MM.1S (cell line): ENCODE results near the gene MYH11.

Experiments
- DNase-seq: peaks from one replicate; pipeline ENCODE4 v3.0.0-alpha.2; 2015
- H2AFZ ChIP-seq: fragments of 300-600 bp; sonication (generic); 2 replicates; pipeline ENCODE4 v1.6.0; 2016; ENCODE audit warnings: antibody characterized with exemption, low read length
- H3F3A ChIP-seq: fragments of 300-600 bp; sonication (generic); 2 replicates; pipeline ENCODE4 v1.6.1; 2016; ENCODE audit warnings: mild to moderate bottlenecking, antibody characterized with exemption, low read length, moderate library complexity, mixed read lengths; ENCODE audit not compliant: insufficient read depth
- H3K27ac ChIP-seq: fragments of 300-600 bp; sonication (generic); 2 replicates; pipeline ENCODE4 v1.5.1; 2016; ENCODE audit warnings: mild to moderate bottlenecking, low read length
- H3K27me3 ChIP-seq: fragments of 300-600 bp; sonication (generic); replicated peaks from 2 replicates; pipeline ENCODE4 v1.6.0; 2016; ENCODE audit warnings: low read length; ENCODE audit not compliant: insufficient read depth
- H3K36me3 ChIP-seq: fragments of 300-600 bp; sonication (generic); replicated peaks from 2 replicates; pipeline ENCODE4 v1.6.1; 2016; ENCODE audit warnings: mild to moderate bottlenecking, low read length, mixed read lengths; ENCODE audit not compliant: insufficient read depth
- H3K4me1 ChIP-seq: fragments of 300-600 bp; sonication (generic); 2 replicates; pipeline ENCODE4 v1.6.1; 2016; ENCODE audit warnings: low read length, mixed read lengths
- H3K4me2 ChIP-seq: fragments of 300-600 bp; sonication (generic); 2 replicates; pipeline ENCODE4 v1.6.0; 2016; ENCODE audit warnings: low read depth, low read length
- H3K4me3 ChIP-seq: fragments of 300-600 bp; sonication (generic); 2 replicates; pipeline ENCODE4 v1.5.1; 2016; ENCODE audit warnings: low read length, mixed read lengths
- H3K79me2 ChIP-seq: fragments of 300-600 bp; sonication (generic); 2 replicates; pipeline ENCODE4 v1.6.1; 2016; ENCODE audit warnings: mixed run types, low read length, mixed read lengths
- H3K9ac ChIP-seq: fragments of 300-600 bp; sonication (generic); 2 replicates; pipeline ENCODE4 v1.6.1; 2016; ENCODE audit warnings: low read length, mixed read lengths
- H3K9me2 ChIP-seq: fragments of 300-600 bp; sonication (generic); replicated peaks from 2 replicates; pipeline ENCODE4 v1.6.1; 2016; ENCODE audit warnings: mild to moderate bottlenecking, low read length, mixed read lengths; ENCODE audit not compliant: insufficient read depth
- H3K9me3 ChIP-seq: fragments of 300-600 bp; sonication (generic); replicated peaks from 2 replicates; pipeline ENCODE4 v1.6.1; 2016; ENCODE audit warnings: mild to moderate bottlenecking, low read length, mixed read lengths; ENCODE audit not compliant: insufficient read depth
- H4K20me1 ChIP-seq: fragments of 300-600 bp; sonication (generic); 2 replicates; pipeline ENCODE4 v1.6.1; 2016; ENCODE audit warnings: mild to moderate bottlenecking, low read length, moderate library complexity, mixed read lengths; ENCODE audit not compliant: insufficient read depth
- EZH2 ChIP-seq: fragments of 300-600 bp; sonication (generic); optimal IDR thresholded peaks from 2 replicates; pipeline ENCODE3; 2017; ENCODE audit warnings: low read depth, mild to moderate bottlenecking, antibody characterized with exemption, low read length, mixed read lengths
- EZH2phosphoT487 ChIP-seq: fragments of 300-600 bp; sonication (generic); IDR thresholded peaks from 2 replicates; pipeline ENCODE4 v1.6.1; 2018; ENCODE audit warnings: antibody characterized with exemption, low read length
- TF ChIP-seq, protein P1 (sequence below): fragments of 300-600 bp; sonication (generic); IDR thresholded peaks from 2 replicates; pipeline ENCODE4 v1.5.1; 2016; ENCODE audit warnings: antibody characterized with exemption, low read length, mixed read lengths

Gene MYH11

GRCh38 chr16:15894571-15895374 lies 37.9 kb upstream of the MYH11 start:
- DNase-seq = no peak

GRCh38 chr16:15891508-15891907 lies 34.7 kb upstream of the MYH11 start:
- no peaks in the 10 kb centered on the region for H3K9me2 ChIP-seq
- H3K36me3 ChIP-seq = no peaks in the 10 kb centered on the region
- peaks cover 19% of the 10 kb centered on the region for H3K79me2 ChIP-seq
- TF ChIP-seq EZH2phosphoT487 (no peak), EZH2 (no peak)
- TF ChIP-seq, protein P1, sequence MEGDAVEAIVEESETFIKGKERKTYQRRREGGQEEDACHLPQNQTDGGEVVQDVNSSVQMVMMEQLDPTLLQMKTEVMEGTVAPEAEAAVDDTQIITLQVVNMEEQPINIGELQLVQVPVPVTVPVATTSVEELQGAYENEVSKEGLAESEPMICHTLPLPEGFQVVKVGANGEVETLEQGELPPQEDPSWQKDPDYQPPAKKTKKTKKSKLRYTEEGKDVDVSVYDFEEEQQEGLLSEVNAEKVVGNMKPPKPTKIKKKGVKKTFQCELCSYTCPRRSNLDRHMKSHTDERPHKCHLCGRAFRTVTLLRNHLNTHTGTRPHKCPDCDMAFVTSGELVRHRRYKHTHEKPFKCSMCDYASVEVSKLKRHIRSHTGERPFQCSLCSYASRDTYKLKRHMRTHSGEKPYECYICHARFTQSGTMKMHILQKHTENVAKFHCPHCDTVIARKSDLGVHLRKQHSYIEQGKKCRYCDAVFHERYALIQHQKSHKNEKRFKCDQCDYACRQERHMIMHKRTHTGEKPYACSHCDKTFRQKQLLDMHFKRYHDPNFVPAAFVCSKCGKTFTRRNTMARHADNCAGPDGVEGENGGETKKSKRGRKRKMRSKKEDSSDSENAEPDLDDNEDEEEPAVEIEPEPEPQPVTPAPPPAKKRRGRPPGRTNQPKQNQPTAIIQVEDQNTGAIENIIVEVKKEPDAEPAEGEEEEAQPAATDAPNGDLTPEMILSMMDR = no peak
- no peak overlapping the region for H3K4me2 ChIP-seq
- no peak overlapping the region for H3K9ac ChIP-seq
- DNase-seq = no peak
- H2AFZ ChIP-seq = no peak overlapping the region
- H3K4me1 ChIP-seq = peaks cover 11% of the 10 kb centered on the region
- no peak overlapping the region for H3K4me3 ChIP-seq
- no peaks in the 10 kb centered on the region for H3F3A ChIP-seq
- no peak overlapping the region for H3K27ac ChIP-seq
- H3K27me3 ChIP-seq = no peaks in the 10 kb centered on the region
- H3K9me3 ChIP-seq = no peaks in the 10 kb centered on the region
- no peaks in the 10 kb centered on the region for H4K20me1 ChIP-seq

More at GRCh38 chr16:15894571-15895374, 37.9 kb upstream of the MYH11 start:
- H3K79me2 ChIP-seq = no peaks in the 10 kb centered on the region
- H3K27me3 ChIP-seq = no peaks in the 10 kb centered on the region
- no peaks in the 10 kb centered on the region for H3K9me2 ChIP-seq
- H4K20me1 ChIP-seq = no peaks in the 10 kb centered on the region
- no peak overlapping the region for H3K27ac ChIP-seq
- no peak overlapping the region for H3K9ac ChIP-seq
- H3K4me1 ChIP-seq = peaks cover 21% of the 10 kb centered on the region
- H3K4me2 ChIP-seq = no peak overlapping the region
- H3F3A ChIP-seq = peaks cover 5% of the 10 kb centered on the region
- no peak overlapping the region for H2AFZ ChIP-seq
- TF ChIP-seq, protein P1 = no peak
- TF ChIP-seq EZH2 (no peak), EZH2phosphoT487 (no peak)
- H3K9me3 ChIP-seq = no peaks in the 10 kb centered on the region
- no peak overlapping the region for H3K4me3 ChIP-seq
- no peaks in the 10 kb centered on the region for H3K36me3 ChIP-seq

- peak; percentile 100 for DNase-seq
- Histone ChIP-seq H3K4me3 (peak within 1 kb of the TSS; percentile 95), H3K79me2 (peaks cover 48% of the 10 kb centered on the region), H3K9me3 (no peaks in the 10 kb centered on the region), H3K27me3 (no peaks in the 10 kb centered on the region), H3K9ac (peak within 1 kb of the TSS; percentile 88), H2AFZ (peak within 1 kb of the TSS; percentile 84), H4K20me1 (no peaks in the 10 kb centered on the region), H3F3A (no peaks in the 10 kb centered on the region), H3K4me1 (peaks cover 11% of the 10 kb centered on the region), H3K27ac (peak within 1 kb of the TSS; percentile 44; the same call in 1 of the 2 replicates), H3K9me2 (no peaks in the 10 kb centered on the region), H3K4me2 (peak within 1 kb of the TSS; percentile 79), H3K36me3 (no peaks in the 10 kb centered on the region)
- TF ChIP-seq EZH2phosphoT487 (no peak), EZH2 (no peak)
- TF ChIP-seq, protein P1 = no peak
Observed at GRCh38 chr16:15888072-15888976, 31.5 kb upstream of the MYH11 start, which contains the start of gene CEP20. TSS of gene CEP20 (minus strand) at chr16:15888603. CDS start at chr16:15888585, 18 bp downstream.
